GM10847 (cell line): ENCODE data around the gene SMIM44.
A peak's percentile ranks its signal among the peaks of the same experiment; 100 is the strongest.

Experiments used
- POLR2A ChIP-seq: IDR thresholded peaks from 2 replicates; pipeline ENCODE4 v1.6.1; 2011; ENCODE audit not compliant: insufficient read length; ENCODE audit errors: extremely low read depth

SMIM44 gene

GRCh38 chr19:3448616-3449334 lies 34.5 kb downstream of the SMIM44 start:
- no peak for TF ChIP-seq POLR2A

DNA sequence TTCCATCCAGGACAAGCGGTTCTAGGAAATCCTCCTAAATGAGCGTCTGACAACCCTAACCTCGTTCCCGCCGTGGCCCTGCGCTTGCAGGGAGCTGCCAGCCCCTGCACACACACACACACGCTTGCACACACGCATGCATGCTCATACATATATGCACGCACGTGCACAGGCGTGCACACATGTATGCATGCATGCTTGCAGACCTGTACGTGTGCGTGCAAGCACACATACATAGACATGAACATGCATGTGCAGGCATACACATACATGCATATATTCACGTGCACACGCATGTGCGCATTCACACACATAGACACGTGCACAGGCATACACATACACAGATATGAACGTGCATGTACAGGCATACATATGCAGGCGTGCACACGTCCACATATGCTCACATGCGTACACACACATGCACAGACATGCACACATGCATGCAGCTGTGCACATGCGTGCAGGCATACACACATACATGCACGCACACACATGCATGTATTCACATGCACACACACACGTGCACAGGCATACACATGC lies 38.5 kb downstream of the SMIM44 start:
- no peak for TF ChIP-seq POLR2A

GRCh38 chr19:3443840-3444694 lies 39.2 kb downstream of the SMIM44 start:
- no peak for TF ChIP-seq POLR2A

GRCh38 chr19:3442487-3443071 lies 40.7 kb downstream of the SMIM44 start:
- TF ChIP-seq POLR2A: no peak

DNA sequence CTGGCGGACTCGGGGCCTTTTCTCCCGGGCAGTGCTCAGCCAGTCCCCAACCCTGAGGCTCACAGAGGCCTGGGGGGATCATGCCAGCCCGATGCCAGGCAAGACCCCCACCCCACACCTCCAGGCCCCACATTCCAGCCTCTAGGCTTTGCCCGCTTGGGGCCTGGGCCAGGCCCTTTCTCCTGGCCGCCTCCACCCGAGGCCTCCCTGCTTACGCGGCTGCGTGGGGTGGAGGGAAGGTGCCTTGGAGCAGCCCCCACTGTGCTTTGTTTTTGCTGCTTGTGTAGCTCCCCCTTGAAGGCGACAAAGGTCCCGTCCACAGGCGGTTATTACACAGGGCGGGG lies 41.3 kb downstream of the SMIM44 start:
- TF ChIP-seq POLR2A: no peak

DNA sequence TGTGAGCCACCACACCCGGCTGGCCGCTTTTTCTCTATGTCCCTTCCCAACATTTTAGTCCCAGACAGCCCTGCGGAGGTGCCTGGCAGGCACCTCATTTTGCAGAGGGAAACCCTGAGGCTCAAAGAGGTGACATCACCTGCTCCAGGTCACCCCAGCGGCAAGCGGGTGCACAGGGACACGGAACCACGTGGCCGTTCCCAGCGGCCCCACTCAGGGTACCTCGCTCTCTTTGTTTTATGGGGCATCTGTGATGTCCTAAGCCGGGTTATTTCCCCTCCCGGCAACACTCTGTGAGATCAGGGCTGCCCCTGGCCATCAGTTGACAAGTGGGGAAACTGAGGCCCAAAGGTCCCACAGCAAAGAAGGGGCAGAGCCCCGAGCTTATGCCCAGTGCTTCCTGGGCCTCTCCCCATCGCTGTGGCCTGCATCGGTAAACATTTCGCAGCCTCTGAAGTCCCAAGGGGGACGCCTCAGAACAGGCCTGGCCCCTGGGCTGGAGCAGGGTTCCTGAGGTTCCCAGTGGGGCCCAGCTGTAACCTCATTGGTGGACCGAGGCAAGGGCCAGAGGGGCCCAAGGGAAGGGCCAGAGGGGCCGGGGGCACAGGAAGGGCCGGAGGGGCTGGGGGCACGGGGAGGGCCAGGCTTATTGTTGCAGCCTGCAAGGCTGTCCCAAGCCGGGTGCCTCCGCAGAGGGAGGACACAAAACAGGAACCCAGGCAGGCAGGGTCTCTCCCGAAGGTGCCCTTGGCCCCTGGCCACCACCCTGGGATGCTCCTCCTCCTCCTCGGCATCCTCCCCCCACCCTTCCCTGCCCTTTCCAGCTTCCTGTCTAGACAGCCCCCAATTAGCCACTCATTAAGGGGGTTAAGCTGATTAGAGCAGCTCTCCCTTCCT lies 41.9 kb downstream of the SMIM44 start:
- TF ChIP-seq POLR2A: no peak

GRCh38 chr19:3440082-3440481 lies 43.2 kb downstream of the SMIM44 start:
- no peak for TF ChIP-seq POLR2A

- TF ChIP-seq POLR2A: peak; percentile 72
Measured at GRCh38 chr19:3434630-3435553, 48.3 kb downstream of the SMIM44 start.

GRCh38 chr19:3433805-3434540 lies 49.3 kb downstream of the SMIM44 start:
- TF ChIP-seq POLR2A: no peak

DNA sequence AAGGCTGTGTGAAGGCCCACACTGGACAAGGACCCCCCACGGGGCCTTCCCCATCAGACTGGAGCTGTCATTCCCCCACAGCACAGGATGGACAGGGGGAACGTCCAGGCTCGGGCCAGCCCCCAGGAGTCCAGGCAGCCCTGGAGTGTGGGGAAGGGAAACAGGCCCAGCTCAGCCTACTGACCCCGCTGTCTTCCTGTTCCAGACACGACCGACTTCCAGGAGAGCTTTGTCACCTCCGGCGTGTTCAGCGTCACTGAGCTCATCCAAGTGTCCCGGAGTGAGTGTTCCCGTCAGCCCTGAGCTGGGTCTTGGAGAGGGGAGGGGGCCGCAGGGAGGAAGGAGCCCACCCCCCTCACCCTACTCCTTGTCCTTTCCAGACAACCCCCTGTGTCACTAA lies 49.9 kb downstream of the SMIM44 start:
- no peak for TF ChIP-seq POLR2A
